Body of pancreas (tissue), 4 donors: Measurements from ENCODE around the gene LRCH1. TPM values are rescaled to one million over a fixed set of nuclear protein-coding genes. Genes with fewer than 3 reads are reported as not detected.

Source experiments
- ATAC-seq: fragments of 150-250 bp; one replicate; pipeline ENCODE4 v1.9.1; 2016
- DNase-seq, 4 donors: peaks; one replicate each; pipeline ENCODE4 v3.0.0-alpha.2; 2019
- H3K27ac ChIP-seq, 4 donors: fragments of 200-600 bp; sonication (generic); 1 replicate in 3 of 4; 2 replicates in 1 of 4; pipeline versions ENCODE4 v1.5.1 to v1.6.1; 2016 to 2019; ENCODE audit warnings: mild to moderate bottlenecking in 1 of 4, mixed read lengths in 1 of 4, moderate library complexity in 1 of 4
- H3K27me3 ChIP-seq, 2 donors: fragments of 200-600 bp; sonication (generic); one replicate each; pipeline ENCODE4 v1.6.0; 2016; ENCODE audit warnings: mild to moderate bottlenecking in 1 of 2
- H3K36me3 ChIP-seq, 2 donors: fragments of 200-600 bp; sonication (generic); replicated peaks in 1 of 2; 2 replicates each; pipeline ENCODE4 v1.5.1; 2016; ENCODE audit warnings: low read depth in 2 of 2; ENCODE audit not compliant: insufficient read depth in 1 of 2
- H3K4me1 ChIP-seq: fragments of 200-600 bp; sonication (generic); one replicate; pipeline ENCODE4 v1.6.0; 2016
- H3K4me3 ChIP-seq, 2 donors: fragments of 200-600 bp; sonication (generic); 1 replicate in 1 of 2; 2 replicates in 1 of 2; pipeline ENCODE4 v1.5.1; 2016 to 2019
- H3K9me3 ChIP-seq, 3 donors: fragments of 200-600 bp; sonication (generic); 1 replicate in 2 of 3; 2 replicates in 1 of 3; pipeline ENCODE4 v1.5.1; 2016
- CTCF ChIP-seq, 7 experiments: fragments of 450-650 bp in 4 of 7; fragments of 200-600 bp in 3 of 7; sonication (generic) in 3 of 7; IDR thresholded peaks; one replicate each; pipeline ENCODE4 v1.5.1; 2016 to 2019; ENCODE audit warnings: antibody characterized with exemption in 7 of 7
- POLR2A ChIP-seq, 3 donors: fragments of 450-650 bp; IDR thresholded peaks; one replicate each; pipeline ENCODE4 v1.6.1; 2016; ENCODE audit warnings: antibody characterized with exemption in 3 of 3, mild to moderate bottlenecking in 2 of 3
- WGBS, 2 donors: methylation state at CpG; one replicate each; pipeline ENCODE4 v1.1.5; 2017; 5-methylcytosine and 5-hydroxymethylcytosine counted together
- intact Hi-C: fragments of 100-400 bp; cut with DNase I; formaldehyde crosslinking; loops from one replicate; pipeline ENCODE4 v1.15.1; 2023
- total RNA-seq, 2 donors: library from RNA; depleted of rRNA; stranded (reverse); fragments of >200 nt; gene quantifications; one replicate each; pipeline ENCODE4 v1.1.0, GENCODE V29; 2016

LRCH1 gene
- total RNA-seq, 2 donors from 2014 or later = 7.3 to 8.6 TPM

- ATAC-seq (no peak), DNase-seq (no peak)
- Histone ChIP-seq H3K9me3 (no peaks in the 10 kb centered on the region), H3K4me3 (no peak overlapping the region), H3K27ac (no peak overlapping the region), H3K36me3 (no peaks in the 10 kb centered on the region), H3K27me3 (no peaks in the 10 kb centered on the region), H3K4me1 (peaks cover 27% of the 10 kb centered on the region)
- intact Hi-C loops = no loop called here
- TF ChIP-seq POLR2A (IDR thresholded peaks at IDR 0.05) (no peak), CTCF (IDR thresholded peaks at IDR 0.05) (no peak)
- 70 to 73% methylated on average over 4 of the region's 4 CpGs for WGBS, 2 donors
Observed at GRCh38 chr13:46627462-46627861, 74.5 kb downstream of the LRCH1 start.

- DNase-seq (no peak), ATAC-seq (no peak)
- no peaks in the 10 kb centered on the region for H3K36me3 ChIP-seq
- H3K27ac ChIP-seq = no peak overlapping the region
- no peaks in the 10 kb centered on the region for H3K9me3 ChIP-seq
- peaks cover 26% of the 10 kb centered on the region for H3K4me1 ChIP-seq
- H3K27me3 ChIP-seq = no peaks in the 10 kb centered on the region
- TF ChIP-seq POLR2A (IDR thresholded peaks at IDR 0.05) (no peak), CTCF (IDR thresholded peaks at IDR 0.05) (no peak)
- WGBS, 2 donors = 97% methylated on average over 5 to 7 of the region's 7 CpGs
- intact Hi-C loops = no loop called here
- H3K4me3 ChIP-seq = no peak overlapping the region
Observed at GRCh38 chr13:46628622-46629365, 75.8 kb downstream of the LRCH1 start.

GRCh38 chr13:46629811-46630413 lies 76.9 kb downstream of the LRCH1 start:
- no peaks in the 10 kb centered on the region for H3K27me3 ChIP-seq
- 40 to 45% methylated on average over 1 of the region's 1 CpG for WGBS, 2 donors
- peaks cover 26% of the 10 kb centered on the region for H3K4me1 ChIP-seq
- H3K9me3 ChIP-seq = no peaks in the 10 kb centered on the region
- no peak for TF ChIP-seq POLR2A (IDR thresholded peaks at IDR 0.05)
- no peak for TF ChIP-seq CTCF (IDR thresholded peaks at IDR 0.05)
- intact Hi-C loops = no loop called here
- H3K36me3 ChIP-seq = no peaks in the 10 kb centered on the region
- ATAC-seq (no peak), DNase-seq (no peak)
- H3K27ac ChIP-seq = no peak overlapping the region
- H3K4me3 ChIP-seq = no peak overlapping the region

- intact Hi-C loops = no loop called here
- peaks cover 26% of the 10 kb centered on the region for H3K4me1 ChIP-seq
- H3K27me3 ChIP-seq = no peaks in the 10 kb centered on the region
- ATAC-seq (no peak), DNase-seq (no peak)
- H3K36me3 ChIP-seq = no peaks in the 10 kb centered on the region
- no peak overlapping the region for H3K27ac ChIP-seq
- no peaks in the 10 kb centered on the region for H3K9me3 ChIP-seq
- TF ChIP-seq POLR2A (IDR thresholded peaks at IDR 0.05) (no peak), CTCF (IDR thresholded peaks at IDR 0.05) (no peak)
- no peak overlapping the region for H3K4me3 ChIP-seq
- WGBS, 2 donors = 48 to 62% methylated on average over 1 of the region's 1 CpG
Observed at GRCh38 chr13:46630431-46631178, 77.6 kb downstream of the LRCH1 start.
